ENCODE results near the gene LSAMP. TPM values are rescaled to one million over a fixed set of nuclear protein-coding genes. Genes with fewer than 3 reads are reported as not detected.
"Not testable (repeated sequence)": the region's sequence is repeated elsewhere in the genome, so short reads cannot be mapped to it uniquely, and the experiment has no call there.

LSAMP gene
- total and polyA plus RNA-seq, 2 of the 13 experiments (the other 11 are each of a cell fraction or from before 2014, with no cell fraction given), result not detected

DNA sequence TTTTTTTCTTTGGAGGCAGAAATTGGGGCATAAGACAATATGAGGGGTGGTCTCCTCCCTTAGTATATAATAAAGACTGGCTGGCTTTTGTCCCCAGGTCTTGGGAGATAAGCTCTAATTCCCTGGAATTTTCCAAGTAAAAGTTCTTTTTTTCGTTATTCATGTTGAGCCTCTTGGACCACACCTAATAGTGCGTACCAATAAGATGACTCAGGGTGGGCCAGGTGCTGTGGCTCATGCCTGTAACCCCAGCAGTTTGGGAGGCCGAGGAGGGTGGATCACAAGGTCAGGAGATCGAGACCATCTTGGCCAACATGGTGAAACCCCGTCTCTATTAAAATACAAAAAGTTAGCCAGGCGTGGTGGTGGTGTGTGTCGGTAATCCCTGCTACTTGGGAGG lies 645.2 kb downstream of the LSAMP start:
- in situ Hi-C loops (cut with HindIII; ENCODE audit: extremely low pct_ligation_motif_present, low pct_unique_long_range_greater_than_20kb); POLR2A ChIA-PET; H3K4me1 ChIP-seq (ENCODE audit: insufficient read depth, low read length); CTCF ChIA-PET (ENCODE audit: low intra/inter-chr PET ratio, low total read pairs); DNase-seq (ENCODE audit: low spot score); H3K4me3 ChIP-seq (replicated peaks in 1 of 3; ENCODE audit: insufficient read depth in 1 of 3, low read depth in 2 of 3, low read length in 3 of 3); BruUV-seq (replicated peaks); H3K9me3 ChIP-seq (ENCODE audit: low read length); FAIRE-seq; H3K27ac ChIP-seq (ENCODE audit: extremely low read length, insufficient read depth, low read length); H3K4me2 ChIP-seq (ENCODE audit: low read depth, low read length); H3K36me3 ChIP-seq (replicated peaks in 1 of 2; ENCODE audit: control insufficient read depth in 1 of 2, insufficient read depth in 2 of 2, low read length in 2 of 2); H3K9ac ChIP-seq (ENCODE audit: insufficient read depth, low read depth, low read length); H3K27me3 ChIP-seq (ENCODE audit: control insufficient read depth in 1 of 2, insufficient read depth in 2 of 2, low read length in 2 of 2); H3K79me2 ChIP-seq (ENCODE audit: insufficient read depth, low read length); H4K20me1 ChIP-seq (ENCODE audit: insufficient read depth, low read length); intact Hi-C loops (cut with micrococcal nuclease; ENCODE audit: unreplicated experiment); ATAC-seq; H2AFZ ChIP-seq (ENCODE audit: low read length): not testable (repeated sequence)
- WGBS (ENCODE audit: low lambda C conversion rate), result 95% methylated on average over 7 of the region's 7 CpGs

DNA sequence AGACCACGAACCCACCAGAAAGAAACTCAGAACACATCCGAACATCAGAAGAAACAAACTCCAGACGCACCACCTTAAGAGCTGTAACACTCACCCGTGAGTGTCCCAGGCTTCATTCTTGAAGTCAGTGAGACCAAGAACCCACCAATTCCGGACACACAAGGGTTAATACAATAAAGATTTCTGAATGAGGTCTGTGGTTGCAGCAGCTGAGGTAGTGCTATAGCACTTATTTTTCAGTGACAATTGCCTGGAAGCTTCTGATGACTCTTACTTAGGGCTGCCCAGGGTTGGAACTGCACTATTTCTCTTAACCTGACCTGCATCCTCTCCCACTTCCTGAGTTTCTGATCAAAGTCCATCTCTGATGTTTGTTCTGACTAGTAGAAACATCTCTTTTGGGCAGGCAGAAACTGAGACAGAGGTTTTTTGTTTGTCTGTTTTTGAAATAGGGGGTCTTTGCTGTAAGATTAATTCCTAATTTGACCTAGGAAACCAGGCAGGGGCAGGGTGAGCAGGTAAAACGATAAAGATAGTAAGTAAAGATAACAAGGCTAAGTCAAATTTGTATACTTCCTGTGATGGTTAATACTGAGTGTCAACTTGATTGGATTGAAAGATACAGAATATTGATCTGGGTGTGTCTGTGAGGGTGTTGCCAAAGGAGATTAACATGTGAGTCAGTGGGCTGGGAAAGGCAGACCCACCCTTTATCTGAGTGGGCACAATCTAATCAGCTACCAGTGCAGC lies 652.9 kb downstream of the LSAMP start:
- H3K79me2 ChIP-seq (ENCODE audit: insufficient read depth, low read length), result peaks cover 31% of the 10 kb centered on the region
- peak overlapping the region; percentile 69 to 80 (median 72) for H3K4me3 ChIP-seq (replicated peaks in 1 of 3; ENCODE audit: insufficient read depth in 1 of 3, low read depth in 2 of 3, low read length in 3 of 3)
- POLR2A ChIA-PET, result interaction anchor here (1.0 to 2.4 kb wide), 8 partner anchors 8 to 1086 kb away, joined by 3 to 22 read pairs (median 5); partner anchors contain the start of gene ZBTB20
- DNase-seq (ENCODE audit: low spot score) (peak; percentile 95), FAIRE-seq (peak; percentile 53), ATAC-seq (peak; percentile 96)
- H2AFZ ChIP-seq (ENCODE audit: low read length), result no peak overlapping the region
- H4K20me1 ChIP-seq (ENCODE audit: insufficient read depth, low read length), result 0 out of 2 replicates have a peak, but pooled peaks cover 7% of the 10 kb centered on the region
- no peaks in the 10 kb centered on the region; a peak in 1 of 5 replicates for H3K27me3 ChIP-seq (ENCODE audit: control insufficient read depth in 1 of 2, insufficient read depth in 2 of 2, low read length in 2 of 2)
- intact Hi-C loops (cut with micrococcal nuclease; ENCODE audit: unreplicated experiment), result loop anchor here (1.0 to 5.0 kb wide), 2 partner anchors 8 to 1295 kb away; no protein-coding TSS in a partner anchor
- H3K27ac ChIP-seq (ENCODE audit: extremely low read length, insufficient read depth, low read length), result peak overlapping the region; percentile 86
- peaks cover 4 to 6% of the 10 kb centered on the region in 2 experiments; a peak in 2 of 5 replicates for H3K36me3 ChIP-seq (replicated peaks in 1 of 2; ENCODE audit: control insufficient read depth in 1 of 2, insufficient read depth in 2 of 2, low read length in 2 of 2)
- in situ Hi-C loops (cut with HindIII; ENCODE audit: extremely low pct_ligation_motif_present, low pct_unique_long_range_greater_than_20kb), result no loop called here
- peak overlapping the region; percentile 88 for H3K9ac ChIP-seq (ENCODE audit: insufficient read depth, low read depth, low read length)
- BruUV-seq (replicated peaks), result no TSS peak
- peaks cover 45% of the 10 kb centered on the region for H3K4me1 ChIP-seq (ENCODE audit: insufficient read depth, low read length)
- 0% methylated on average over 3 of the region's 6 CpGs for WGBS (ENCODE audit: low lambda C conversion rate)
- CTCF ChIA-PET (ENCODE audit: low intra/inter-chr PET ratio, low total read pairs), result no interaction called here
- peak overlapping the region; percentile 90 for H3K4me2 ChIP-seq (ENCODE audit: low read depth, low read length)
- H3K9me3 ChIP-seq (ENCODE audit: low read length), result no peaks in the 10 kb centered on the region
- TF ChIP-seq, protein P1, sequence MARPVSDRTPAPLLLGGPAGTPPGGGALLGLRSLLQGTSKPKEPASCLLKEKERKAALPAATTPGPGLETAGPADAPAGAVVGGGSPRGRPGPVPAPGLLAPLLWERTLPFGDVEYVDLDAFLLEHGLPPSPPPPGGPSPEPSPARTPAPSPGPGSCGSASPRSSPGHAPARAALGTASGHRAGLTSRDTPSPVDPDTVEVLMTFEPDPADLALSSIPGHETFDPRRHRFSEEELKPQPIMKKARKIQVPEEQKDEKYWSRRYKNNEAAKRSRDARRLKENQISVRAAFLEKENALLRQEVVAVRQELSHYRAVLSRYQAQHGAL (CRISPR knock-in tag; IDR thresholded peaks at IDR 0.05; ENCODE audit: not compliant biosample characterization), result no peak
- no peak for TF ChIP-seq STAG1 (CRISPR knock-in tag; IDR thresholded peaks at IDR 0.05)
- TF ChIP-seq, protein P2, sequence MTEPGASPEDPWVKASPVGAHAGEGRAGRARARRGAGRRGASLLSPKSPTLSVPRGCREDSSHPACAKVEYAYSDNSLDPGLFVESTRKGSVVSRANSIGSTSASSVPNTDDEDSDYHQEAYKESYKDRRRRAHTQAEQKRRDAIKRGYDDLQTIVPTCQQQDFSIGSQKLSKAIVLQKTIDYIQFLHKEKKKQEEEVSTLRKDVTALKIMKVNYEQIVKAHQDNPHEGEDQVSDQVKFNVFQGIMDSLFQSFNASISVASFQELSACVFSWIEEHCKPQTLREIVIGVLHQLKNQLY (CRISPR knock-in tag; IDR thresholded peaks at IDR 0.05), result no peak
- TF ChIP-seq, protein P3, sequence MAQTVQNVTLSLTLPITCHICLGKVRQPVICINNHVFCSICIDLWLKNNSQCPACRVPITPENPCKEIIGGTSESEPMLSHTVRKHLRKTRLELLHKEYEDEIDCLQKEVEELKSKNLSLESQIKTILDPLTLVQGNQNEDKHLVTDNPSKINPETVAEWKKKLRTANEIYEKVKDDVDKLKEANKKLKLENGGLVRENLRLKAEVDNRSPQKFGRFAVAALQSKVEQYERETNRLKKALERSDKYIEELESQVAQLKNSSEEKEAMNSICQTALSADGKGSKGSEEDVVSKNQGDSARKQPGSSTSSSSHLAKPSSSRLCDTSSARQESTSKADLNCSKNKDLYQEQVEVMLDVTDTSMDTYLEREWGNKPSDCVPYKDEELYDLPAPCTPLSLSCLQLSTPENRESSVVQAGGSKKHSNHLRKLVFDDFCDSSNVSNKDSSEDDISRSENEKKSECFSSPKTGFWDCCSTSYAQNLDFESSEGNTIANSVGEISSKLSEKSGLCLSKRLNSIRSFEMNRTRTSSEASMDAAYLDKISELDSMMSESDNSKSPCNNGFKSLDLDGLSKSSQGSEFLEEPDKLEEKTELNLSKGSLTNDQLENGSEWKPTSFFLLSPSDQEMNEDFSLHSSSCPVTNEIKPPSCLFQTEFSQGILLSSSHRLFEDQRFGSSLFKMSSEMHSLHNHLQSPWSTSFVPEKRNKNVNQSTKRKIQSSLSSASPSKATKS (CRISPR knock-in tag; IDR thresholded peaks at IDR 0.05), result no peak
- TF ChIP-seq, protein P4, sequence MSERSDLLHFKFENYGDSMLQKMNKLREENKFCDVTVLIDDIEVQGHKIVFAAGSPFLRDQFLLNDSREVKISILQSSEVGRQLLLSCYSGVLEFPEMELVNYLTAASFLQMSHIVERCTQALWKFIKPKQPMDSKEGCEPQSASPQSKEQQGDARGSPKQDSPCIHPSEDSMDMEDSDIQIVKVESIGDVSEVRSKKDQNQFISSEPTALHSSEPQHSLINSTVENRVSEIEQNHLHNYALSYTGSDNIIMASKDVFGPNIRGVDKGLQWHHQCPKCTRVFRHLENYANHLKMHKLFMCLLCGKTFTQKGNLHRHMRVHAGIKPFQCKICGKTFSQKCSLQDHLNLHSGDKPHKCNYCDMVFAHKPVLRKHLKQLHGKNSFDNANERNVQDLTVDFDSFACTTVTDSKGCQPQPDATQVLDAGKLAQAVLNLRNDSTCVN (CRISPR knock-in tag; IDR thresholded peaks at IDR 0.05; ENCODE audit: borderline replicate concordance), result no peak
- TF ChIP-seq ZNF24 (IDR thresholded peaks at IDR 0.05), result no peak
- TF ChIP-seq CCDC6 (CRISPR knock-in tag; IDR thresholded peaks at IDR 0.05), result peak; percentile 47; the same call in 1 of the 2 replicates
- no peak for TF ChIP-seq EEA1 (CRISPR knock-in tag; IDR thresholded peaks at IDR 0.05; ENCODE audit: borderline replicate concordance)
- peak; percentile 53; the same call in 1 of the 2 replicates for TF ChIP-seq ZNF34 (CRISPR knock-in tag; IDR thresholded peaks at IDR 0.05; ENCODE audit: borderline replicate concordance)
- TF ChIP-seq, protein P5, sequence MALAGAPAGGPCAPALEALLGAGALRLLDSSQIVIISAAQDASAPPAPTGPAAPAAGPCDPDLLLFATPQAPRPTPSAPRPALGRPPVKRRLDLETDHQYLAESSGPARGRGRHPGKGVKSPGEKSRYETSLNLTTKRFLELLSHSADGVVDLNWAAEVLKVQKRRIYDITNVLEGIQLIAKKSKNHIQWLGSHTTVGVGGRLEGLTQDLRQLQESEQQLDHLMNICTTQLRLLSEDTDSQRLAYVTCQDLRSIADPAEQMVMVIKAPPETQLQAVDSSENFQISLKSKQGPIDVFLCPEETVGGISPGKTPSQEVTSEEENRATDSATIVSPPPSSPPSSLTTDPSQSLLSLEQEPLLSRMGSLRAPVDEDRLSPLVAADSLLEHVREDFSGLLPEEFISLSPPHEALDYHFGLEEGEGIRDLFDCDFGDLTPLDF (CRISPR knock-in tag; IDR thresholded peaks at IDR 0.05), result no peak

Data from HepG2 (cell line).